HG03066 (cell line): ENCODE results near the gene GNA12.

ENCODE experiments used
- ATAC-seq: cut with Tn5 transposase; IDR thresholded peaks from one replicate; pipeline ENCODE4 v1.9.1; 2021; ENCODE audit warnings: low read depth; ENCODE audit not compliant: unreplicated experiment

Gene GNA12

GRCh38 chr7:2805213-2805944 is 38.7 kb downstream of the GNA12 start:
- no peak for ATAC-seq

- no peak for ATAC-seq
These were observed 39.8 kb downstream of the GNA12 start for GRCh38 chr7:2804227-2804763.

GRCh38 chr7:2803755-2804154 is 40.4 kb downstream of the GNA12 start:
- no peak for ATAC-seq

GRCh38 chr7:2803342-2803692 is 40.8 kb downstream of the GNA12 start:
- no peak for ATAC-seq

- ATAC-seq: no peak
These were observed 41.4 kb downstream of the GNA12 start for GRCh38 chr7:2802504-2803341.

GRCh38 chr7:2802101-2802500 is 42.0 kb downstream of the GNA12 start:
- ATAC-seq: no peak

GRCh38 chr7:2800931-2801688 is 43.0 kb downstream of the GNA12 start:
- ATAC-seq: no peak

- ATAC-seq: no peak
These were observed 43.7 kb downstream of the GNA12 start for GRCh38 chr7:2800220-2800930.

- ATAC-seq: no peak
These were observed 44.9 kb downstream of the GNA12 start for GRCh38 chr7:2799253-2799652.

GRCh38 chr7:2798669-2799068 is 45.4 kb downstream of the GNA12 start:
- no peak for ATAC-seq

- ATAC-seq: no peak
These were observed 47.5 kb downstream of the GNA12 start for GRCh38 chr7:2796358-2797352.

GRCh38 chr7:2795906-2796305 is 48.2 kb downstream of the GNA12 start:
- ATAC-seq: no peak

GRCh38 chr7:2794836-2795636 is 49.1 kb downstream of the GNA12 start:
- no peak for ATAC-seq

- ATAC-seq: no peak
These were observed 51.1 kb downstream of the GNA12 start for GRCh38 chr7:2792856-2793487.

- ATAC-seq: no peak
These were observed 51.9 kb downstream of the GNA12 start for GRCh38 chr7:2792235-2792634.

GRCh38 chr7:2791390-2791789 is 52.7 kb downstream of the GNA12 start:
- ATAC-seq: no peak

GRCh38 chr7:2787251-2787951 is 56.7 kb downstream of the GNA12 start:
- no peak for ATAC-seq
